ENCODE measurements around the gene SLC26A1. TPM values are rescaled to one million over a fixed set of nuclear protein-coding genes. Genes with fewer than 3 reads are reported as not detected.
A peak's percentile ranks its signal among the peaks of the same experiment; 100 is the strongest.
"Not testable (repeated sequence)": the region's sequence is repeated elsewhere in the genome, so short reads cannot be mapped to it uniquely, and the experiment has no call there.

SLC26A1 gene
- total and polyA plus RNA-seq, 2 experiments from 2014 or later, result 0.77 to 6.3 TPM

GRCh38 chr4:945274-946102 is 47.7 kb downstream of the SLC26A1 start:
- no peak overlapping the region for H3K4me3 ChIP-seq

DNA sequence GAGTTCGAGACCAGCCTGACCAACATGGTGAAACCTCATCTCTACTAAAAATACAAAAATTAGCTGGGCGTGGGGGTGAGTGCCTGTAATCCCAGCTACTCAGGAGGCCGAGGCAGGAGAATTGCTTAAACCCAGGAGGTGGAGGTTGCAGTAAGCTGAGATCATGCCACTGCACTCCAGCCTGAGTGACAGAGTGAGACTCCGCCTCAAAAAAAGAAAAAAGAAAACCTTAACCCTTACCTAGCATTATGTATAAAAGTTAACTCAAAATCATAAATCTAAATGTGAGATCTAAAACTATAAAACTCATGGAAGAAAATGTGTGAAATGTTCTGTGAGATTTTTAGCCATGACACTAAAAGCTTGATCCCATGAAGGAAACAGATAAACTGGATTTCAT is 53.7 kb downstream of the SLC26A1 start:
- not testable (repeated sequence) for H3K27me3 ChIP-seq; H3K27ac ChIP-seq; H3K9me3 ChIP-seq (ENCODE audit: low read depth); H3K36me3 ChIP-seq; DNase-seq (ENCODE audit: low read depth in 1 of 2, low spot score in 1 of 2); H3K4me1 ChIP-seq (ENCODE audit: low read depth); H3K4me3 ChIP-seq

More at GRCh38 chr4:945274-946102, 47.7 kb downstream of the SLC26A1 start:
- peaks cover 3% of the 10 kb centered on the region for H3K4me1 ChIP-seq (ENCODE audit: low read depth)
- no peak for TF ChIP-seq CTCF (IDR thresholded peaks at IDR 0.05; ENCODE audit: low read depth, low read length)
- peak in 1 of 2 donors; percentile 27 for DNase-seq (ENCODE audit: low read depth in 1 of 2, low spot score in 1 of 2)
- no peaks in the 10 kb centered on the region for H3K36me3 ChIP-seq
- no peaks in the 10 kb centered on the region for H3K27me3 ChIP-seq
- no peaks in the 10 kb centered on the region for H3K9me3 ChIP-seq (ENCODE audit: low read depth)
- no peak overlapping the region for H3K27ac ChIP-seq

Other genes starting within 250 kb of the SLC26A1 start
- 0.92 and 1.8 TPM in 2 replicates for gene CPLX1, start 167.3 kb downstream of the SLC26A1 start, total RNA-seq
- 0.79 TPM in 1 of 2 replicates, not detected in the other for gene CPLX1, start 167.3 kb downstream of the SLC26A1 start, polyA plus RNA-seq
- gene GAK, start 61.1 kb downstream of the SLC26A1 start, total RNA-seq, result 88.6 and 144 TPM in 2 replicates
- gene GAK, start 61.1 kb downstream of the SLC26A1 start, polyA plus RNA-seq, result 59.8 and 63.8 TPM in 2 replicates
- gene TMEM175, start 60.9 kb downstream of the SLC26A1 start, total RNA-seq, result 31.6 and 36.4 TPM in 2 replicates
- 28.3 and 35.1 TPM in 2 replicates for gene TMEM175, start 60.9 kb downstream of the SLC26A1 start, polyA plus RNA-seq
- gene DGKQ, start 19.8 kb downstream of the SLC26A1 start, total RNA-seq, result 15.9 and 17.1 TPM in 2 replicates
- gene DGKQ, start 19.8 kb downstream of the SLC26A1 start, polyA plus RNA-seq, result 13.5 and 15.1 TPM in 2 replicates
- 13.0 and 14.9 TPM in 2 replicates for gene IDUA, start 6.4 kb downstream of the SLC26A1 start, total RNA-seq
- gene IDUA, start 6.4 kb downstream of the SLC26A1 start, polyA plus RNA-seq, result 29.9 and 34.0 TPM in 2 replicates
- 32.7 and 40.7 TPM in 2 replicates for gene FGFRL1, start 18.2 kb upstream of the SLC26A1 start, total RNA-seq
- 18.7 and 22.9 TPM in 2 replicates for gene FGFRL1, start 18.2 kb upstream of the SLC26A1 start, polyA plus RNA-seq
- 0.11 and 0.80 TPM in 2 replicates for gene RNF212, start 120.2 kb upstream of the SLC26A1 start, total RNA-seq
- gene RNF212, start 120.2 kb upstream of the SLC26A1 start, polyA plus RNA-seq, result 1.7 and 7.1 TPM in 2 replicates
- 0.12 and 0.42 TPM in 2 replicates for gene SPON2, start 179.2 kb upstream of the SLC26A1 start, total RNA-seq
- 0.98 and 1.2 TPM in 2 replicates for gene SPON2, start 179.2 kb upstream of the SLC26A1 start, polyA plus RNA-seq